GM13977 (cell line): Measurements from ENCODE around the gene TMCC3.

ENCODE experiments used
- DNase-seq: peaks from one replicate; pipeline ENCODE4 v3.0.0; 2012; ENCODE audit warnings: low spot score
- in situ Hi-C: fragments of 300-500 bp; cut with MboI; formaldehyde crosslinking; loops from one replicate; pipeline ENCODE4 v1.12.0; 2022; ENCODE audit warnings: low sequenced_read_pairs, low pct_unique_long_range_greater_than_20kb, mixed read lengths, inconsistent platforms; ENCODE audit not compliant: unreplicated experiment
- TF ChIP-seq, protein P1 (sequence below): IDR thresholded peaks from 2 replicates; pipeline ENCODE4 v1.5.1; 2012; ENCODE audit warnings: mild to moderate bottlenecking, control low read depth; ENCODE audit not compliant: insufficient read depth; ENCODE audit errors: extremely low read depth, missing control alignments

Gene TMCC3

DNA sequence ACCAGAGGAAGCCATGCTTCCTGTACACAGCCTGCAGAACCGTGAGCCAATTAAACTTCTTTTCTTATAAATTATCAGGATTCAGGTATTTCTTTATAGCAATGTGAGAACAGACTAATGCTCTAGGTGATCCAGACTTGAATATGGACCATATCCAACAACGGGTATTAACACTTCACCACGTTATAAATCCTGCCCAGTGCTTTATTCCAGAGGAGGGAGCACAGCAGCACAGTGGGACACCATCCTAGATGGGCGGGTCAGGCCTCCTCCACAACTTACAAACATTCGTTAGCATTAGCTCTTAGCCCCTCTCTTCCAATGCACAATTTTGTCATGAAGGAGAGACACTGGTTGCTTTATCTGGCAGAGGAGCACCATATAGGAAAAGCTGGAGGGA lies 66.0 kb downstream of the TMCC3 start:
- DNase-seq, result no peak
- in situ Hi-C loops, result no loop called here
- TF ChIP-seq, protein P1, sequence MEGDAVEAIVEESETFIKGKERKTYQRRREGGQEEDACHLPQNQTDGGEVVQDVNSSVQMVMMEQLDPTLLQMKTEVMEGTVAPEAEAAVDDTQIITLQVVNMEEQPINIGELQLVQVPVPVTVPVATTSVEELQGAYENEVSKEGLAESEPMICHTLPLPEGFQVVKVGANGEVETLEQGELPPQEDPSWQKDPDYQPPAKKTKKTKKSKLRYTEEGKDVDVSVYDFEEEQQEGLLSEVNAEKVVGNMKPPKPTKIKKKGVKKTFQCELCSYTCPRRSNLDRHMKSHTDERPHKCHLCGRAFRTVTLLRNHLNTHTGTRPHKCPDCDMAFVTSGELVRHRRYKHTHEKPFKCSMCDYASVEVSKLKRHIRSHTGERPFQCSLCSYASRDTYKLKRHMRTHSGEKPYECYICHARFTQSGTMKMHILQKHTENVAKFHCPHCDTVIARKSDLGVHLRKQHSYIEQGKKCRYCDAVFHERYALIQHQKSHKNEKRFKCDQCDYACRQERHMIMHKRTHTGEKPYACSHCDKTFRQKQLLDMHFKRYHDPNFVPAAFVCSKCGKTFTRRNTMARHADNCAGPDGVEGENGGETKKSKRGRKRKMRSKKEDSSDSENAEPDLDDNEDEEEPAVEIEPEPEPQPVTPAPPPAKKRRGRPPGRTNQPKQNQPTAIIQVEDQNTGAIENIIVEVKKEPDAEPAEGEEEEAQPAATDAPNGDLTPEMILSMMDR, result no peak

DNA sequence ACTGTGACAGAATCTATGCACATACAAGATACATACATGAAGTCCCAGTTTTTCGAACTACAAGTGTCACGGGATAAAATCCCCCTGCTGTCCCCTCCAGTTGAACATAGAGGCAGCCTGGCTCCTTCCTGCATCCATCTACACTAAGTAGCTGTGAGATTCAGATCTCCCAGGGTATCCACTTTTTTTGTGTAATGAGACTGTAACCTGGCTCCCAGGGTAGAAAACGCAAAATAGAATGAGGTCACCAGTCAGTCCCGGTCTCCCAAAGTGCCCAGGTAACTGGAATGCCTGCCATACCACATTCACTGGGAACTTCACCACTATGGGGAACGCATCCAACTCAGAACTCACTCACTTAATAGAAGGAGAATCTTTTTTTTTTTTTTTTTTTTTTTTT lies 67.8 kb downstream of the TMCC3 start:
- TF ChIP-seq, protein P1, result no peak
- no peak for DNase-seq
- in situ Hi-C loops, result no loop called here

DNA sequence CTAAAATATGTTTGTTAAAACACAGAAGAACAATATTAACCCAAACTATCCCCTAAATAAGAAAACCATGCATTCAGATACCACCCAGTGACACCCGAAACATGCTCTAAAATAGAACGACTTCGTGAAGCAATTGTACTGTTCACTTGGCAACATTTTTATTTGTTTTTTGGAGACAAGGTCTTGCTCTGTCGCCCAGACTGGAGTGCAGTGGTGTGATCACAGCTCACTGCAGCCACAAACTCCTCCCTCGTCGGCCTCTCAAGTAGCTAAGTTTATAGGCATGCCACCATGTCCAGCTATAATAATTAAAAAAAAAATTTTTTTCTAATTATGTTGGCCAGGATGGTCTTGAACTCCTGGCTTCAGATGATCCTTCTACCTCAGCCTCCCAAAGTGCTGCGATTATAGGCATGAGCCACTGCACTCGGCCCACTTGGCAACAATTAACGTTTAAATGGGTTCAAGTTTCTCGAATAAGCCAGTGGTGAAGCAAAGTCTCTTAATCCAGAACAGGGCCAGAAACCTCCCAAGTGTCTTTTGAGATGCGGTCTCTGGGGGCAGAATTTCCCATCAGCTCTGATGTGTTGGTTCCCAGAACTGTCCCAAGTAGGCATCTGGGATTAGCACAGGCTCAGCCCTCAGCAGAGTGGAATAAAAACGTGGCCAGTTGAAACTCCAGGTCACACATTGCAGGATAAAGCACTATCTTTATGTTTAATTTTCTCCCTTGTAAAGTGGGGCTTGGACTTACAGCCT lies 74.5 kb downstream of the TMCC3 start:
- in situ Hi-C loops, result no loop called here
- DNase-seq, result no peak
- TF ChIP-seq, protein P1, result no peak

DNA sequence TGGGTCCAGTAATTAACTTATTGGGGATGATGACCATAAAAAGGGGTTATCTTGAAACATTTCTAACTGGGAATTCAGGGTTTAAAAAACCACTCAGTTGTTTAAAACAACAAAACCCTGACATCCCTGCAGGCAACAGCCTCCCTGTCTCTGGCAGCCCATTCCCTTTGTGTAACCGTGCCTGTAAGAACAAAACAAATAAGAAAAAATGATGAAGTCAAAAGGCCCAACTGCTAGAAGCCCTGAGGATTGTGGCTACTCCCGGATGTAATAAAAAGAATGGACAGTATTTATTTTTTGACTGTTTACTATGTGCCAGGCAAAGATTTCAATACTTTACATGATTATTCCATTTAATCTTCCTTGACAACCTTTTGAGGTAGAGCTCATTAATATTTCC lies 75.3 kb downstream of the TMCC3 start:
- TF ChIP-seq, protein P1, result no peak
- no peak for DNase-seq
- in situ Hi-C loops, result no loop called here

DNA sequence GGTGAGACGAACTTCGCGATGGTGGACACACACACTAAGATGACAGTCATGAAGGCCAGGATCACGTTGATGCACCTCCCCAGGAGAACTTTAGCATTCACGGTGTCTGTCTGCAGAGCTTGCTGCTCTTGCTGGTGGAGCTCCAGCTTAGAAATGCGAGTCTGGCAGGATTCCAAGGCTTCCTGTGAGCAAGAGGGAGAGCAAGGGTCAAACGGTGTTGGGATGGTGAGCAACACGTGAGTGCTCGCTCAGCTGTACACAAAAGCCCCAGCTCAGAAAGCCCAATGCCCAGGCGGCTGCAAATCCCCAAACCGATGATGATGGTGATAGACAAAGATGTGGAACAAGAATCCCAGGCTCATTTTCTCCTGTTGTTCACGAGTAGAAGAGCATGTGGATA lies 78.8 kb downstream of the TMCC3 start:
- TF ChIP-seq, protein P1, result no peak
- in situ Hi-C loops, result loop anchor here (25.0 kb wide), 1 partner anchor 316 kb away; no protein-coding TSS in a partner anchor
- DNase-seq, result no peak

DNA sequence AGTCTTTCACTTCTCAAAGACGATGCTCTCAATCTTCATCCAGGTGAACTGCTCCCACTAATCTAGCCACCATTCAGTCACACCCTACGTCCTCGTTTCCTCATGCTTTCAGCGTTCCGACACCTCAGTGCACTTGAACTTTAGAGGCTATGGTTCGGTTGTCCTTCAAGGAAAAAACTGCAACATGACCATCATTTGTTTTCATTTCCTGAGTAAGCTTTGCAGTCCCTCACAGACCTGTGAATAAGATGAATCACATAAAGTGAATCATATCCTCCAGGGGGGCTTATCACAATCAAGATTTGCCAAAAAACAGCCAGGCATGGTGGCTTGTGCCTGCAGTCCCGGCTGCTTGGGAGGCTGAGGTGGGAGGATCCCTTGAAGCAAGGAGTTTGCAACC lies 80.2 kb downstream of the TMCC3 start:
- TF ChIP-seq, protein P1, result no peak
- in situ Hi-C loops, result loop anchor here (25.0 kb wide), 1 partner anchor 317 kb away; no protein-coding TSS in a partner anchor
- no peak for DNase-seq
